HG03378 (cell line): ENCODE data around the gene TFF3.

Experiments
- ATAC-seq: cut with Tn5 transposase; IDR thresholded peaks from one replicate; pipeline ENCODE4 v1.9.1; 2021; ENCODE audit warnings: mild to moderate bottlenecking, moderate library complexity; ENCODE audit not compliant: unreplicated experiment

Gene TFF3

DNA sequence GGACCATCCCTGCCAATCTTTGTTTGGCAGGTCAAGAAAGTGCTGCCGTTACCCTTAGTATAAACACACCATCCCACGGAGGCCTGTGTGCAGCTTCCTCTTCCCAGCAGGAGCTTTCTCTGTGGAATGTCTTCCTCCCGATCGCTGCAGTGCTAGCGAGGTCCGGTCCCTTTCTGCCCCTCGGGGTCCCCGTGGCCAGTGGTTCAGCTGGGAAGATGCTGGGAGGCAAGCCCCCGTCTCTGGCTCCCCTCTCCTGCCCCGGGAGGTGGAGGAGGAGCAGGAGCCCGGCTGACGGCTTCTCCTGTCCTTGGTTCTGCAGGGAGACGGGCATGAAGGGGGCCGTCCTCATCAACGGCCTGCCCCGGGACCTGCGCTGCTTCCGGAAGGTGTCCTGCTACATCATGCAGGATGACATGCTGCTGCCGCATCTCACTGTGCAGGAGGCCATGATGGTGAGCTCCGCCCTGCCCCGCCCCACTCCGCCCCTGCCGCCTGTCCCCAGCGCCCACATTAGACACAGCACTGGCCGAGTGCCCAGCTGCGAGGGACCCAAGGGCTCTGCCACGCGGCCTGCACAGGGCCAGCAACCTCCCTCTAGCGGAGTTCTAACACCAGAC lies 42.1 kb downstream of the TFF3 start:
- no peak for ATAC-seq

DNA sequence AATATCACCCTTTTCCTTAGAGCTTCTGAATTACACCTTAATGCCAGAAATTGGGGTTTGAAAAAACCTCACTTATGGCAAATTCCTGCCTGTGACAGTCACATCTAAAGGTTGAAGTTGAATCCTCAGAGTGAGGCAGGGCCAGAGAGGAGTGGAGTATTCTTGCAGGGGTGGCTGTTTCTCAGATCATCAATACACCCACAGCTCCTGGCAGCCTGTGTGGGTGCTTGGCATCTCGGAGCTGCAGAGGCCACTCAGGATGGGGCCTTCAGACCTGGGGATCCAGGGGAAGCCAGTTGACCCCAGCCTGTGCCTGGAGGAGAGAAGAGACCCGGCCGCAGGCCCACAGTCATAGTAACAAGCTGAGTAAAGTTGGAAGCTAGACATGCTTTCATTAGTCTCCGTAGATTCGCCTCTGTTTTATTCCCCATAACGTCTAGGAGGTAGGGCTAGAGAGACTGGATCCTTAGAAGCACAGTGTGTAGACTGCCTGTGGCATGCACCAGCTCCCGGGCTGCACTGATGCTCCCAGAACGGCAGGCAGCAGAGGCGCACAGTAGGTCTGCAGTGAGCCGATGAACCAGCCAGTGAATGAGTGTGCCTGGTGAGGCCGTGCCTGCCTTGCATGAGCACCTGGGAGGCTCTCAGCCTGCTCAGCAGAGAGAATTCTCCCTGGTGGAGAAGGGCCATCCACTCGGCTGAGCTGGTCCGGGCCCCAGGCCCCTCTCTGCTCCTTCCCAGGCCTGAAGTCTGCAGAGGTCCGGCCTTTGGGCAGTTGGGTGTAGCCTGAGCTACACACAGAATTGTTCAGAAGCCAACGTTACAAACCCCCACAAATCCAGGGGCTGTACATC lies 42.9 kb downstream of the TFF3 start:
- no peak for ATAC-seq

- no peak for ATAC-seq
These were observed 44.1 kb downstream of the TFF3 start for GRCh38 chr21:42271065-42271464.

- no peak for ATAC-seq
These were observed 45.8 kb downstream of the TFF3 start for GRCh38 chr21:42269386-42269785.

GRCh38 chr21:42266971-42267556 lies 48.1 kb downstream of the TFF3 start:
- no peak for ATAC-seq

GRCh38 chr21:42265231-42265812 lies 49.9 kb downstream of the TFF3 start:
- no peak for ATAC-seq

- ATAC-seq: no peak
These were observed 50.7 kb downstream of the TFF3 start for GRCh38 chr21:42264245-42265195.

DNA sequence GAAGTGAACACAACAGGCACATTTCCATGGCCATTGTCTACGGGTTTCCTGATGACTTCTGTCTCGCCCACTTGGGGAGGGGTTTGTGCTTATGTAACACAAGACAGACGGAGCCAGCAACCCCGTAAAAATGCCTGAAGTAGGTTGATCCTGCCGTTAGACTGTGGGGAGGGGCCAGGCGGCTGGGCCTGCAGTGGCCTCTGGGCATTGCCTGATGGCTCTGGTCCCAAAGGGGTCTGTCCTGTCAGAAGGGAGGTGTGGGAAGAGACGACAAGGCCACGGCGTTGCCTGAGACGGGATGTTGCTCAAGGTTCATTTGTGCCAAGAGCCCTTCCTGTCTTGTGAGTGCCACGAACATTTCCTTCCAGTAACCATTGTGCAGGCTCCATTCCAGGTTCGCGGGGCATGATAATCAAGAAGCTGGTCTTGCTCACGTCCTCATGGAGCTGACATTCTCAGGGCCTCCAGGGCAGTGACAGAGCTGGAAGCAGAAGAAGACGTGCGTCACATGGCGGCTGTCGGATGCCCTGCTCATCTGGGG lies 51.5 kb downstream of the TFF3 start:
- no peak for ATAC-seq

DNA sequence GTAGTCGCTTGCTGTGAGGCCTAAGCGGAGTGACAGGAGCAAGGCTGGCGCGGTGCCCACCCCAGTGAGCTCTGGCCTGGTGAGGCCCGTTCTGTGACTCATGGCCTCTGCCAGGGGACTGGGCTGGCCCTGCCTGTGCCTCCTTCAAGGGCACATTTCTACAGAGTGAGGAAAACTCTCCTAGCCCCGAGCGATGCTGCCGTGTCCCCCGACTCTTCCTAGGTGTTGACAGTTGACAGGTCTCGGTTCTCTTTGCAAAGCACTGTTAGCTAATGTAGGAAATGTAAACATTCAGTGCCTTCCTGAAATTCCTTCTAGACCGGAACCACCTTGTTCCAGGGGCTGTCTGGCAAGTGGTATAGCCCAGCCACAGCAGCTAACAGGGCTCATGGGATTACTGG lies 52.4 kb downstream of the TFF3 start:
- no peak for ATAC-seq

DNA sequence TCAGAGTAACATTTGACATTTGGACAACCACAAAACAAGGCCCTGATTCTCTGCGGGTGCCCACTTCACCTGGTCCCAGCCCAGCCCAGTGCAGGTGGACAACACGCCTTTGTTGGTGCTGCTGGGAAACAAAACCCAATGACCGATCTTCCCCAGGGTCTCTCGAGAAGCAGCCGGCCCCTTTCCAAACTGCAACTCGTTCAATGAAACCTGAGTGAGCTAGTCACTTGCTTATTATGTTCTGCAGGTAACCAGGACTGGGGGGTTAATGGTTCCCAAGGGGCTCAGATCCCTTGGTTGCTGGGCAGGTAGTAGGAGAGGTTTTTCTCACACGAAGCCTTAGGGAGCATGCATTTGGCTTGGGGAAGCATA lies 53.4 kb downstream of the TFF3 start:
- no peak for ATAC-seq
